CD14-positive monocyte (primary cell): Measurements from ENCODE around the gene ELF3. TPM values are rescaled to one million over a fixed set of nuclear protein-coding genes. Genes with fewer than 3 reads are reported as not detected.

Source experiments
- DNase-seq, 3 donors: peaks; one replicate each; pipeline ENCODE4 v3.0.0-alpha.2; 2011 to 2022
- H2AFZ ChIP-seq: 2 replicates; pipeline ENCODE4 v1.6.0; 2012; ENCODE audit warnings: mild to moderate bottlenecking, low read depth, low read length, inconsistent platforms; ENCODE audit not compliant: insufficient read depth, poor library complexity, severe bottlenecking
- H3K27ac ChIP-seq, 2 donors: 1 replicate in 1 of 2; 2 replicates in 1 of 2; pipeline ENCODE4 v1.5.1; 2012 to 2013; ENCODE audit warnings: low read length in 2 of 2, control low read depth in 1 of 2, inconsistent platforms in 1 of 2, low read depth in 1 of 2, mild to moderate bottlenecking in 1 of 2
- H3K27me3 ChIP-seq, 2 donors: one replicate each; pipeline versions ENCODE4 v1.6.0 to v1.6.1; 2011 to 2013; ENCODE audit warnings: low read length in 2 of 2; ENCODE audit not compliant: control insufficient read depth in 2 of 2, insufficient read depth in 2 of 2
- H3K36me3 ChIP-seq, 2 donors: replicated peaks in 1 of 2; 1 replicate in 1 of 2; 2 replicates in 1 of 2; pipeline versions ENCODE4 v1.5.1 to v1.6.1; 2012 to 2013; ENCODE audit warnings: low read length in 2 of 2, control low read depth in 1 of 2, inconsistent platforms in 1 of 2, mild to moderate bottlenecking in 1 of 2; ENCODE audit not compliant: insufficient read depth in 2 of 2, control insufficient read depth in 1 of 2
- H3K4me1 ChIP-seq, 2 donors: 1 replicate in 1 of 2; 2 replicates in 1 of 2; pipeline versions ENCODE4 v1.5.1 to v1.6.1; 2012 to 2013; ENCODE audit warnings: low read length in 2 of 2, control low read depth in 1 of 2, inconsistent platforms in 1 of 2, mild to moderate bottlenecking in 1 of 2, moderate library complexity in 1 of 2; ENCODE audit not compliant: insufficient read depth in 2 of 2, control insufficient read depth in 1 of 2
- H3K4me2 ChIP-seq: replicated peaks from 2 replicates; pipeline ENCODE3; 2012; ENCODE audit warnings: low read length, moderate library complexity, mild to moderate bottlenecking; ENCODE audit not compliant: poor library complexity, severe bottlenecking; ENCODE audit errors: extremely low read depth
- H3K4me3 ChIP-seq, 3 experiments: fragments of 200-600 bp in 1 of 3; sonication (generic) in 1 of 3; replicated peaks in 1 of 3; 1 replicate in 2 of 3; 2 replicates in 1 of 3; pipeline ENCODE4 v1.5.1; 2011 to 2013; ENCODE audit warnings: low read length in 3 of 3, mild to moderate bottlenecking in 3 of 3, control low read depth in 2 of 3, low read depth in 2 of 3, inconsistent platforms in 1 of 3, moderate library complexity in 1 of 3
- H3K79me2 ChIP-seq: 2 replicates; pipeline ENCODE4 v1.6.0; 2012; ENCODE audit warnings: mild to moderate bottlenecking, control low read depth, inconsistent platforms, low read length, moderate library complexity; ENCODE audit not compliant: insufficient read depth
- H3K9ac ChIP-seq: 2 replicates; pipeline ENCODE4 v1.6.0; 2017; ENCODE audit warnings: low read length, mild to moderate bottlenecking; ENCODE audit not compliant: insufficient read depth, poor library complexity, severe bottlenecking
- H3K9me3 ChIP-seq, 2 donors: replicated peaks in 1 of 2; 1 replicate in 1 of 2; 2 replicates in 1 of 2; pipeline versions ENCODE4 v1.5.1 to v1.6.1; 2012 to 2013; ENCODE audit warnings: low read length in 2 of 2, control low read depth in 1 of 2; ENCODE audit not compliant: control insufficient read depth in 1 of 2, insufficient read depth in 1 of 2
- H4K20me1 ChIP-seq: 2 replicates; pipeline ENCODE4 v1.6.0; 2012; ENCODE audit warnings: mild to moderate bottlenecking, low read length, control low read depth, moderate library complexity; ENCODE audit not compliant: insufficient read depth
- H3K27ac Mint-ChIP-seq, 7 donors: one replicate each; pipeline ENCODE4 v1.8.0; 2020; ENCODE audit warnings: mild to moderate bottlenecking in 7 of 7, mixed read lengths in 7 of 7, moderate library complexity in 6 of 7, inconsistent platforms in 2 of 7
- H3K27me3 Mint-ChIP-seq, 3 donors: one replicate each; pipeline ENCODE4 v1.8.0; 2021 to 2022; ENCODE audit warnings: low read depth in 3 of 3, mild to moderate bottlenecking in 3 of 3, mixed read lengths in 3 of 3, moderate library complexity in 3 of 3, inconsistent platforms in 1 of 3
- H3K36me3 Mint-ChIP-seq, 2 donors: one replicate each; pipeline ENCODE4 v1.8.0; 2020; ENCODE audit warnings: mixed read lengths in 2 of 2, inconsistent platforms in 1 of 2, mild to moderate bottlenecking in 1 of 2
- H3K4me1 Mint-ChIP-seq: one replicate; pipeline ENCODE4 v1.8.0; 2020; ENCODE audit warnings: mild to moderate bottlenecking, mixed read lengths
- H3K4me3 Mint-ChIP-seq, 2 donors: one replicate each; pipeline ENCODE4 v1.8.0; 2020; ENCODE audit warnings: mild to moderate bottlenecking in 2 of 2, mixed read lengths in 2 of 2, moderate library complexity in 1 of 2
- H3K9me3 Mint-ChIP-seq, 7 donors: one replicate each; pipeline ENCODE4 v1.8.0; 2020 to 2022; ENCODE audit warnings: mixed read lengths in 7 of 7, mild to moderate bottlenecking in 6 of 7, moderate library complexity in 6 of 7, inconsistent platforms in 2 of 7
- CTCF ChIP-seq: fragments of 200-600 bp; IDR thresholded peaks from one replicate; pipeline ENCODE4 v1.8.0; 2022; ENCODE audit warnings: antibody characterized with exemption, mild to moderate bottlenecking
- WGBS: methylation state at CpG from one replicate; pipeline ENCODE4 v1.1.5; 2013; ENCODE audit warnings: missing lambda C conversion rate; ENCODE audit not compliant: insufficient coverage; 5-methylcytosine and 5-hydroxymethylcytosine counted together
- intact Hi-C, 2 donors: fragments of 100-400 bp; cut with micrococcal nuclease; formaldehyde crosslinking; loops; one replicate each; pipeline versions ENCODE4 v1.15.0 to v1.15.1; 2023
- polyA plus RNA-seq, 3 donors: library from polyadenylated mRNA; depleted of rRNA in 1 of 3; unstranded in 2 of 3; stranded (reverse) in 1 of 3; fragments of 300-500 nt in 2 of 3; fragments of >200 nt in 1 of 3; fragmentation: Illumina TruSeq in 2 of 3; gene quantifications; 1 replicate in 2 of 3; 2 replicates in 1 of 3; pipeline ENCODE4 v1.2.3, GENCODE V29; 2012 to 2021

Gene ELF3
- polyA plus RNA-seq, 3 donors: 10.2 TPM; not detected in 2

- Histone ChIP-seq H3K4me1 (no peaks in the 10 kb centered on the region), H3K27ac (no peak overlapping the region), H3K4me3 (no peak overlapping the region), H2AFZ (no peak overlapping the region), H3K9ac (no peak overlapping the region), H3K9me3 (no peaks in the 10 kb centered on the region), H3K79me2 (no peaks in the 10 kb centered on the region), H3K27me3 (no peaks in the 10 kb centered on the region), H3K36me3 (peaks cover 59 to 74% of the 10 kb centered on the region in 2 donors), H3K4me2 (no peak overlapping the region), H4K20me1 (no peaks in the 10 kb centered on the region)
- Mint-ChIP-seq H3K27me3 (peaks cover 0 to 1% (median 0%) of the 10 kb centered on the region in 3 donors), H3K4me1 (peaks cover 1% of the 10 kb centered on the region), H3K9me3 (peaks cover 0 to 2% (median 0%) of the 10 kb centered on the region in 7 donors), H3K27ac (peak overlapping the region in 1 of 7 donors; percentile 15), H3K4me3 (no peak overlapping the region), H3K36me3 (peaks cover 60 to 74% of the 10 kb centered on the region in 2 donors)
- intact Hi-C loops: no loop called here
- TF ChIP-seq CTCF: no peak
- 96% methylated on average over 9 of the region's 16 CpGs for WGBS
- no peak for DNase-seq
These were observed 42.0 kb upstream of the ELF3 start for GRCh38 chr1:201968202-201968925.

GRCh38 chr1:201970334-201971159, 39.8 kb upstream of the ELF3 start:
- Histone ChIP-seq H2AFZ (no peak overlapping the region), H3K4me3 (no peak overlapping the region), H3K4me2 (no peak overlapping the region), H4K20me1 (no peaks in the 10 kb centered on the region), H3K9ac (no peak overlapping the region), H3K36me3 (peaks cover 44 to 52% of the 10 kb centered on the region in 2 donors), H3K9me3 (no peaks in the 10 kb centered on the region), H3K27ac (no peak overlapping the region), H3K79me2 (no peaks in the 10 kb centered on the region), H3K4me1 (no peaks in the 10 kb centered on the region), H3K27me3 (no peaks in the 10 kb centered on the region)
- intact Hi-C loops: loop anchor here (5.0 kb wide), 2 partner anchors 73 to 93 kb away; no protein-coding TSS in a partner anchor
- WGBS: 96% methylated on average over 4 of the region's 9 CpGs
- Mint-ChIP-seq H3K9me3 (peaks cover 0 to 2% (median 0%) of the 10 kb centered on the region in 7 donors), H3K4me3 (no peak overlapping the region), H3K27ac (no peak overlapping the region), H3K4me1 (peaks cover 1% of the 10 kb centered on the region), H3K27me3 (peaks cover 4 to 9% (median 8%) of the 10 kb centered on the region in 3 donors), H3K36me3 (peaks cover 44 to 55% of the 10 kb centered on the region in 2 donors)
- TF ChIP-seq CTCF: no peak
- no peak for DNase-seq
